NCI-H2196 treated with DMSO at 0.1 percent for 48 hours (cell line): ENCODE measurements around the gene CCDC178.

Experiments
- DNase-seq: peaks from one replicate; lab custom pipeline; 2025; ENCODE audit not compliant: unreplicated experiment; lab: John Stamatoyannopoulos, UW

The CCDC178 gene

GRCh38 chr18:33146014-33146413 lies 294.5 kb downstream of the CCDC178 start:
- no peak for DNase-seq

DNA sequence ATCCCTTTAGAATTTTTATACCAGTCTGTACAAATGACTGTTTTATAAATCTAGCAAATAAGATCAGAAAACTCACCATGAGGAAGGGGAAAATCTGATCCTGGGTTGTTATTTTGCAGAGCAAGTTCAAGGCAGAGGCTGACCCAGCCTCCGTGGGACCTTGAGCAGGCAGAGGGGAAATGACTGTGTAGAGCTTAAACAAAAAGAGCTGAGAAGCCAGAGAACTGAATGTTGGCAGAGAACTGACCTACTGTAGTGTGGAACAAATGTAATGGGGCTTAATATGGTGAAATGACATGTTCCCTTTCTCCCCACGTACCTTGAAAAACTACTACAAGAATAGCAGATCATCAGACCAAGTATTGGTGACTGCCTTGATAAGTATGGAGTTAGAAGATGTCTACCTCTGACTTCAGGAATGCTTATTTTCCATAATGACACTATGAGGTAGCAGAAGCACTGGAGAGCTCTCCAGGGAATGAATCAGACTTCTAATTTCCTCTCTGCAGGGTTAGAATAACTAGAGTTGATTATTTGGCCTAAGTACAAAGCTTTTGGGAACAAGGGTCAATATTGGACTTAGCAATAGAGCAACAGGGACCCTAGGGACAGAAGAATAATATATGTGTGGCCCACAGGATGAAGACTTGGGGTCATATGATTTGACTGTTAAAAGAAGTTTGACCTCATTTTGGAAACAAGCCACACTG lies 304.4 kb downstream of the CCDC178 start:
- no peak for DNase-seq

DNA sequence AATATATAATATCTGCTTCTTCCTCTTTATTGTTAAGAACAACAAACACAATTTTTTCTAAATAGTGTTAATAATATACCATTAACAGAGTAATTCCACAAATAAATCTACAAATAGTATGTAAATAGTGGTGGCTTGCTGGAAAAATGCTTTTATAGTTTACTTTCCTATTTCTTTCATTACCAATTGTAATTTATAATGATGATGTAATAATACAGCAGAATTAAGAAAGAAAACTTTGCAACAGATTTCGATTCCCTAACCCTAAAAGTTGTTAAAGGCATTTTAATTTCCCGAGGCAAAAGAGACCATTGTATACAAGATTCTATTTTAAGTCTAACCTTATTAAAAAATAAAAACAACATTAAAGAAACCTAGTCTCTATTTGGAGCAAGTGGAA lies 307.9 kb downstream of the CCDC178 start:
- DNase-seq, result no peak

DNA sequence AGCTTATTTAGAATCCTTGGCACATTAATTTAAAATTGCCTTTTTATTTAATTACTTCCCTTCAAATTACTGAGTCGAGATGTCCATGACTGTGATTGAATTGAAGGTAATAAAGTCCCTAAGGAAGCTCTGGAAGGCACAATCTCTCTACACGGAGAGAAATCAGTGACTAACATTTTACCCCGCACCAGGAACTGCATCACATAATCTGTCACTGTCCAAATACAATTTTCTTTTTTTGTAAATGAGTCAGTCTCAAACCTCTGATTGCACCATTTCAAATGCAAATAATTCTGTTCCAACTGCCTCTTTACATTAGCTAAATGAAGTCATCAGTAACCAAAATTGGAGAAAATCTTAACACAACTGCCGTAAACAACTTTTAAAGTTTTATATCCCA lies 311.9 kb downstream of the CCDC178 start:
- DNase-seq, result no peak

DNA sequence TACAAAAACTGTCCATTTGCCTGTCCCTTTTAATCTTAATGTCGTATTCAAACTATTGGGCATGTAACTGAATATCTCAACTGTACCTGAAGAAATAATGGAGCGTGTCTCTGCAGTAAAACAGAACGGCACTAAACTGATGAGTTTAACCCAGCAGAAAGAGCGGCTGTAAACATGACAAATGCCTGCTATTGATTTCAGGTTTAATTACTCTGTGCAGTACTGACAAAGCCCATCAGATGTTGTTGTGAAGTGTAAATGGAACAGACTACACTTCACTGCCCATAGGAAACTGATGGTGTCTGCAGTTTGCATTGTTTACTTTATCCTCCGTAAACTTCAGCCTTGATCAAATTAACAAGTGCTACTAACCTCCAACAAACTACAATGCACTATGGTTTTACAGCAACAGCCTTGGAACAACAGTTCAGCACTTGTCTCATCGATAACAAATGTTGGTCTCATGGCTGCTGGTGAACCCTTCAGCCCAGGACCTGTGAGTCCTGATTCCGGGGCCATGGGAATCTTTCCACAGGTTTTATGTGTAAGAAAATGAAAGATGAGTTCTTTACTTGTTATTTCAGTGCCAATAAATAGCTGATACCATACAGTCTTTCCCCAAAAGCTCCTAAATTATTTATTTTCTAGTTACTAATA lies 316.5 kb downstream of the CCDC178 start:
- DNase-seq, result peak; percentile 48

GRCh38 chr18:33116376-33116775 lies 324.1 kb downstream of the CCDC178 start:
- DNase-seq, result peak; percentile 44

GRCh38 chr18:33115917-33116316 lies 324.6 kb downstream of the CCDC178 start:
- DNase-seq, result no peak

- DNase-seq, result no peak
These were observed 325.0 kb downstream of the CCDC178 start for GRCh38 chr18:33115476-33115875.

DNA sequence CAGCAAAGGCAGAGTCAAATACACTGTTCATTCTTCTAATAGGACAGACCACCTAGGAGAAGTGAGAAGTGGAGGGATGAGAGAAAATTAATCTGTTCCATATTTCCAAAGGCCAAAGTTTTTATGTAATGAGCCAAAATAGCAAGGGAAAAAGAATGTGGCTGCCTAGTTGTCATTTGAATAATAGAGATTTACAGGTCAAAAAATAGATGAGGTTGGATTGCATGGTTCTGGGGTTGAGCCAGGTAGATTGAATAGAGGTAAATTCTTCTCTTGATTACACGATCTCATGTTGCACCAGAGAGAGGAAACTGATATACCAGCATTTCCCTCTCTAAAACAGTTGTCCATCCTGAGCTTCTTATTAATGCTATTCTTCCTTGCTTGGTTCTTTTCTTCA lies 325.8 kb downstream of the CCDC178 start:
- peak; percentile 58 for DNase-seq

GRCh38 chr18:33113416-33113815 lies 327.1 kb downstream of the CCDC178 start:
- no peak for DNase-seq

DNA sequence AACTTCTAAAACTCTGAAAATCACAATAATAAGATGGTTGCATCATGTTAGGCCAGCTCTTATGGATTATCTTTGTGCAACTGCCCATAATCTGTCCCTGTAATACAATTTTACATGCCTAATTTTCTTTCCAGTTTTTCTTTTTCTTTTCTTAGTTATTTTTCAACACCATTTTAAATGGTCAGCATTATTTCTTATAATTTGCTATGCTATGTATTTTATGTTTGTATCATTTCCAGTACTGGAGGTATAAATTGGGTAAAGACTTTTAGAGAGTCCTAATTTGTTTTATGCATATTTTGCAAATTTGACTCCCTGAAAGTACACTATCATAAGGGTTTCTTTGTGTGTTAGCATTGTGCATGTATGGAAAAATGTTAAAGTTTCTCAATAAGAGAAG lies 333.0 kb downstream of the CCDC178 start:
- no peak for DNase-seq

DNA sequence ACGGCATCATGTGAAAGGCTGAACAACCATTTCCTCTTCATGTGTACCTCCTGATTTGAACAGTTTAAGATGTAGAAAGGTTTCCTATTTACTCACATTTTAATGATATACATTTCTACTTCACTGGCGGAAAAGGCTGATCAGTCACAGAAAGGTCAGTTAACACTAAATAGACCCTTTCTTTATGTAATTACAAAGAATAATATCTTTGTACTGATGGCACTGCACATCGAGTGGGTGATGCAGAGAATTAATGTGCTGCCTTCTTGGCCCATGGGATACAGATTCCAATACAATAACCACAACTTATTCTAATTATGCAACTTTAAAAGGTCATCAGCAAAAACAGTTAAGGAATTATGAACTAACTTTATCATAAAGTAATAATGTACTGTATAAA lies 339.2 kb downstream of the CCDC178 start:
- no peak for DNase-seq

GRCh38 chr18:33099626-33100025 lies 340.9 kb downstream of the CCDC178 start:
- no peak for DNase-seq

GRCh38 chr18:33097126-33097525 lies 343.4 kb downstream of the CCDC178 start:
- DNase-seq, result no peak

DNA sequence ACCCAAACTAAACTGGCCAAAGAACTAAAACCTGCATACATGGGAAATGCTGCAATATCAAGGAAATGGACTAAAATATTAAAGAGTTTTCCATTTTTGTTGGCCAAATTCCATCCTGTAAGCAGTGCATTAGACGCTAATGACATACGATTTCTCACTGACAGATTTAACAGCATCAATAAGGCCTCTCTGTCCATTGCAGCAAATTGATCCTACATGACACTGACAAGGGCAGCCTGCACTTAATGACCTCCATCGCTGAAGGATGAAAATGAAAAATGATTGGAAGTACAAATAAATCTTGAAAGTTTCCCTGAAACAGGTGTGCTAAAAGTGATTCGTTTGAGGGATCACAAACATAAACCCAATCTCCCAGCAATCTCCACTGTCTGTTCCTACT lies 350.1 kb downstream of the CCDC178 start:
- no peak for DNase-seq

GRCh38 chr18:33076601-33077000 lies 363.9 kb downstream of the CCDC178 start:
- no peak for DNase-seq

- no peak for DNase-seq
These were observed 366.4 kb downstream of the CCDC178 start for GRCh38 chr18:33074125-33074524.

- DNase-seq, result no peak
These were observed 377.6 kb downstream of the CCDC178 start for GRCh38 chr18:33062834-33063364.

GRCh38 chr18:33052886-33053285 lies 387.6 kb downstream of the CCDC178 start:
- no peak for DNase-seq

GRCh38 chr18:33051407-33051806 lies 389.1 kb downstream of the CCDC178 start:
- DNase-seq, result peak; percentile 26

GRCh38 chr18:33040213-33040612 lies 400.3 kb downstream of the CCDC178 start:
- DNase-seq, result no peak

GRCh38 chr18:33034945-33035344 lies 405.6 kb downstream of the CCDC178 start:
- no peak for DNase-seq

DNA sequence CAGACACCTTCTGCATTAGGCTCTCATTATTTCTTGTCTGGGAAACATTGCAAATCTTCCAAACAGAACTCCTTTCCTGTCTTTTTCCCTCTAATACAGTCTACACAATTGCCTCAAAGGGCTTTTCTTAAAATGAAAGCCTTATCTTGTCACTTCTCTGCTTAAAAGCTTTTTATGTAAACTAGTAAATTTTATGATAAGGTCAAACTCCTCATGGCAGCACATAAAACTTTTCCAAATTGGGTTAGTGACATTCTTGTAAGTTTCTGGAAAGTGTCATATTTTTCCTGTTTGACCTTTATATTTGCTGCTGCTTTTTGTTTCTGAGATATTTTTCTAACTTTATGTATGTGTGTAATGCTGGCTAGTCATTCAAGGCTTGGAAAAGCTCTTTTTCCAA lies 406.3 kb downstream of the CCDC178 start:
- DNase-seq, result no peak
